Fibroblast of villous mesenchyme (primary cell): ENCODE data around the gene ALKBH1. TPM values are rescaled to one million over a fixed set of nuclear protein-coding genes. Genes with fewer than 3 reads are reported as not detected.

ENCODE experiments used
- DNase-seq: peaks from one replicate; pipeline ENCODE4 v3.0.0-alpha.2; 2010; ENCODE audit warnings: low read depth
- H3K4me3 ChIP-seq: 2 replicates; pipeline ENCODE4 v1.5.1; 2011; ENCODE audit warnings: low read depth, mild to moderate bottlenecking, low read length
- total RNA-seq: library from RNA; depleted of rRNA; stranded (reverse); fragments of >200 nt; gene quantifications from 2 replicates; pipeline ENCODE4 v1.2.3, GENCODE V29; 2012
- TF ChIP-seq, protein P1 (sequence below): IDR thresholded peaks from 2 replicates; pipeline ENCODE4 v1.5.1; 2012; ENCODE audit warnings: low read depth, mild to moderate bottlenecking, low read length; ENCODE audit not compliant: insufficient read depth

Gene ALKBH1
- total RNA-seq, 1 donor: 11.7 TPM

DNA sequence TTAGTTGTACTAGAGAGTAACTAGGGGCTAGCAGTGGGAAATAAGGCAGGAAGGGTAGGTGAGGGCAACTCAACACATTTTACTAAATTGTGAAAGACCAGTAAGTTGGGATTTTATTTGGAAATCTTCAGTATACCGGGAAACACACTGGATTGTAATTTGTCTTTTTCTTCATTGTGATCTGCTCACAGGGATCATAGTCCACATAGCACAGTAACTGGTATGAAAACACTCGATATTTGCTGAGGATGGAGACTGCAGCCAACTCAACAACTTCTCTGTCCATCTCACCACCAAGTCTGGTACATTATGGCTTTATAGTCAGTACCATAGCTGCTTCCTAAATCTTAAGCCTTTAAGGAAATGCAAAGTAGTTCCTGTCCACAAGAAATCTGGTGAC lies 2.5 kb upstream of the ALKBH1 start:
- DNase-seq: no peak
- no peak overlapping the region for H3K4me3 ChIP-seq
- TF ChIP-seq, protein P1, sequence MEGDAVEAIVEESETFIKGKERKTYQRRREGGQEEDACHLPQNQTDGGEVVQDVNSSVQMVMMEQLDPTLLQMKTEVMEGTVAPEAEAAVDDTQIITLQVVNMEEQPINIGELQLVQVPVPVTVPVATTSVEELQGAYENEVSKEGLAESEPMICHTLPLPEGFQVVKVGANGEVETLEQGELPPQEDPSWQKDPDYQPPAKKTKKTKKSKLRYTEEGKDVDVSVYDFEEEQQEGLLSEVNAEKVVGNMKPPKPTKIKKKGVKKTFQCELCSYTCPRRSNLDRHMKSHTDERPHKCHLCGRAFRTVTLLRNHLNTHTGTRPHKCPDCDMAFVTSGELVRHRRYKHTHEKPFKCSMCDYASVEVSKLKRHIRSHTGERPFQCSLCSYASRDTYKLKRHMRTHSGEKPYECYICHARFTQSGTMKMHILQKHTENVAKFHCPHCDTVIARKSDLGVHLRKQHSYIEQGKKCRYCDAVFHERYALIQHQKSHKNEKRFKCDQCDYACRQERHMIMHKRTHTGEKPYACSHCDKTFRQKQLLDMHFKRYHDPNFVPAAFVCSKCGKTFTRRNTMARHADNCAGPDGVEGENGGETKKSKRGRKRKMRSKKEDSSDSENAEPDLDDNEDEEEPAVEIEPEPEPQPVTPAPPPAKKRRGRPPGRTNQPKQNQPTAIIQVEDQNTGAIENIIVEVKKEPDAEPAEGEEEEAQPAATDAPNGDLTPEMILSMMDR: no peak

DNA sequence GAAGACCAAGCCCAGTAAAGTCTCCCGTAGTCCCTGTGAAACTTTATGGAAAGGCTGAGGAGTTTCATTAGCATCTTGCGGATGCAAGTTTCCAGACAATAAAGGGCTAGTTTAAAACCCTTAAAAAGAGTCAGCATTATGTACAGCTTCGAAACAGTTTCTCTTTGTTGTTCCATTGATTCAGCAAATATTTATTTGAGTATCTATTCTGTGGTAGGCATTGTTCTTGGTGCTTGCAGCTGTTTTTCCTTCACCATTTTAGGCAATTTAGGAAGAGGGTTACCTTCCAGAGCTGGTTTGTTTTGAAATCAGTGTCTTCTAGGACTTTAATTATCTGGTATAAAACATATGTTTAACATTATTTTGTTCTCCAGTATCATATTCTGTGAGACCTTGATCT lies 1.6 kb upstream of the ALKBH1 start:
- DNase-seq: no peak
- H3K4me3 ChIP-seq: peak overlapping the region; percentile 82

DNA sequence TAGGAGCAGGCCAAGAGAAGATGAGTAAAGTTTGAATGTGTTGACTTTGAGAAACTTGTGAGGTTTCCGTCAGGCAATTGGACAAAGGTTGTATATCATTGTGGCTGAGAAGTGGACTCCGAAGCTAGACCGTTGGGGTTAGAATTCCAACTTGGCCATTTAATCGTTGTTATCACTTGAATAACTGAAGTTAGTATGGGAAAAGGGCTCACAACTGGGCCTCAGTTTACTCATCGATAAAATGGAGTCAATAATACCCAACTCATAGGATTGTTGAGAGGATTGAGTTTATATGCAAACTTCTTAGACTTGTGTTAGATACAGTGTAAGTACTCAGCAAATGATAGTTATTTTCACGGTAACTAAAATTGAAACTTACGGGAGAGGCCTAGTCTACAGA lies 926 bp upstream of the ALKBH1 start:
- TF ChIP-seq, protein P1: no peak
- no peak for DNase-seq
- peak overlapping the region; percentile 82 for H3K4me3 ChIP-seq

More for the DNA sequence above, 1.6 kb upstream of the ALKBH1 start:
- TF ChIP-seq, protein P1: no peak

DNA sequence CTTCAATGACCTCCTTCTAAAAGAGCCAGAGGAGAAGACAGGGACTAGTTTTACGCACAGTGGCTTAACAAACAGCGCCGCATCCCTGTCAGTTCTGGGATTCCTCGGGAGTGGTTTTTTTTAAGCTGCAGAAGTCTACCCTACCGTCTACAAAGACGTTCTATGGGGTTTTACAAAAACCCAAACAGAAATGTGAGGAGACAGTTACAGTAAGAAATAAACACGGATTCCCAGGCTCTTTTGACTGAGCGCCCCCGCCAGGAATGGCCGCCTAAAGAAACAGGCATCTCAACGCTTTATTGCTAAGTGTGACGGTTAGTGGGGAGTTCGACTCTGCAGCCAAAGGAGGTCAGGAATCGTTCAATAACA lies 484 bp downstream of the ALKBH1 start:
- TF ChIP-seq, protein P1: peak; percentile 49
- peak; percentile 72 for DNase-seq

DNA sequence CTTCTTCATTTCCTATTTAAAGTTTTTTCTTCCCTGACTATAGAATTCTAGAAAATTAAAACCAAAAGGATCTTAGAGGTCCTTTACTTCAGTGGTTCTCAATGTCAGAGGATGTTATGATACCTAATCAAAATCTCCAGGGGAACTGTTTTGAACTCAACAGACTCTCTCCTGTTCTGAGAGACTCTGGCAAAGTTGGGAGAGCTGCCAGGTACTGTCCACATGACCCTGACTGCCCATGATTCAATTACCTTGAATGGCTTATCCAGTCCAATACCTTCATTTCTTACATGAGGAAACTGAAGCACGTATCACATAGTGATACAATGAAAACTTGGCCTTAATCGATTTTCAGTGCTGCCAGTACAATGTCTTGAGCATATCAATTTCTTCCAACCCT lies 16.6 kb downstream of the ALKBH1 start:
- TF ChIP-seq, protein P1: no peak
- H3K4me3 ChIP-seq: no peak overlapping the region
- DNase-seq: no peak

More for the DNA sequence above, 484 bp downstream of the ALKBH1 start:
- H3K4me3 ChIP-seq: peak overlapping the region; percentile 82

DNA sequence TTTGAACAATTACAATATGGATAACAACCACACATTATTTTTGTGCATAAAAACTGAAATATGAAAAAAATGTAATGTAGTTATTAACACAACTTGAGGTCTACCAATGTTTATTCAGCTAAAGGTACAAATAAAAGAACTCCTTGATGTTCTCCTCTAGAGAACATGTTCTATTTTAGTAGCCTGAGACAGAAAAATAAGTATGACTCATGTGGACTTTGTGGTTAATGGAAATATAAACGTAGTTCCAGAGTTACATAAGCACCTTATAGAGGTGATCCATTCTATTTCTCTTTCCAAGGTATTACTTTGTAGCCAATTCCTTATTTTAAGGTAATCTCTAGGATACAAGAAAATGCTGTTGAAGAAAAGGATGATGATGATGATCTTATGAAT lies 25.7 kb downstream of the ALKBH1 start:
- no peak overlapping the region for H3K4me3 ChIP-seq
- TF ChIP-seq, protein P1: no peak
- DNase-seq: peak; percentile 51
